ENCODE results near the gene C12orf43. TPM values are rescaled to one million over a fixed set of nuclear protein-coding genes. Genes with fewer than 3 reads are reported as not detected.

The C12orf43 gene
- total RNA-seq, 2 donors from 2014 or later = 13.8 to 15.2 TPM

DNA sequence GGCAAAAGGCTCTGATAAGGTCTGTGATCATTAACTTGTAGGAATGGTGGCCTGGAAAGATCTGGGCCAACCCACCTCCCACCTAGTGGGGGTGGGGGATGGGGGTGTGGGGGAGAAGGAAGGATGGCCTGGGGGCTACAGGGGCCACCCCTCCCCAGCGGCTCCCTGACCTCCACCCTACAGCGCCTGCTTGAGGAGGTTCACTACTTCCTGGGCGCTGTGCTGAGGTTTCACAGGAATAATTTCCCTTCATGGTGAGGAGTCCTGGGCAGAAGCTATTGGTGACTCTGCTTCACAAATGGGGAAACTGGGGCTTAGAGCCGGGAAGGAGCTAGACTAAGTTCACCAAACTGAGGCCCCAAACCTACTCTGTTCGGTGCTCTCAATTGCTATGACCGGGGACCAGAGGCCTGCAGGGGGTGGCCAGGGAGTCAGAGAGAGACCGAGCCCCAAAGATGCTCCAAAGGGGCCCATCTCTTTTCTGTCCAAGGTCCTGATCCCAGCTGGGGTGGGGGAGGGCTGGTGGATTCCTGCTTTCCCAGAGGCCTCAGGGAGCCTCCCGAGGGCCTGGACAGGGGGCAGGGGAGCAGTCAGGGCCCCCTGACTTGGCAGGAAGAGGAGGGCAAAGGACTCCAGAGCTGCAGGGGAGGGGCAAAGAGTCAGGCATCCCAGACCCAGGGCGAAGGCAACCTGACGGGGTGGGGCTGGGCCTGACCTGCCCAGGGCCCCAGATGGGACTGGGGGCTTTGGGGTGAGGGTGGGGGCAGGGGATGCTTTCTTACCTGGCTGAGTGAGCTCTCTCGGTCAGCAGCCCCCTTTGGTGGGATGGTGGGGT, 36.2 kb downstream of the C12orf43 start:
- TF ChIP-seq POLR2A (IDR thresholded peaks at IDR 0.05) (no peak), POLR2AphosphoS5 (IDR thresholded peaks at IDR 0.05) (no peak)
- TF ChIP-seq, protein P1, sequence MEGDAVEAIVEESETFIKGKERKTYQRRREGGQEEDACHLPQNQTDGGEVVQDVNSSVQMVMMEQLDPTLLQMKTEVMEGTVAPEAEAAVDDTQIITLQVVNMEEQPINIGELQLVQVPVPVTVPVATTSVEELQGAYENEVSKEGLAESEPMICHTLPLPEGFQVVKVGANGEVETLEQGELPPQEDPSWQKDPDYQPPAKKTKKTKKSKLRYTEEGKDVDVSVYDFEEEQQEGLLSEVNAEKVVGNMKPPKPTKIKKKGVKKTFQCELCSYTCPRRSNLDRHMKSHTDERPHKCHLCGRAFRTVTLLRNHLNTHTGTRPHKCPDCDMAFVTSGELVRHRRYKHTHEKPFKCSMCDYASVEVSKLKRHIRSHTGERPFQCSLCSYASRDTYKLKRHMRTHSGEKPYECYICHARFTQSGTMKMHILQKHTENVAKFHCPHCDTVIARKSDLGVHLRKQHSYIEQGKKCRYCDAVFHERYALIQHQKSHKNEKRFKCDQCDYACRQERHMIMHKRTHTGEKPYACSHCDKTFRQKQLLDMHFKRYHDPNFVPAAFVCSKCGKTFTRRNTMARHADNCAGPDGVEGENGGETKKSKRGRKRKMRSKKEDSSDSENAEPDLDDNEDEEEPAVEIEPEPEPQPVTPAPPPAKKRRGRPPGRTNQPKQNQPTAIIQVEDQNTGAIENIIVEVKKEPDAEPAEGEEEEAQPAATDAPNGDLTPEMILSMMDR (IDR thresholded peaks at IDR 0.05) = no peak
- Histone ChIP-seq H3K36me3 (no peaks in the 10 kb centered on the region), H3K9me3 (no peaks in the 10 kb centered on the region), H3K27ac (no peak overlapping the region), H3K4me1 (replicated peaks) (no peaks in the 10 kb centered on the region), H3K4me3 (no peak overlapping the region), H3K27me3 (replicated peaks; ENCODE audit: insufficient read depth) (no peaks in the 10 kb centered on the region)
- intact Hi-C loops (cut with DNase I) = no loop called here
- 72% methylated on average over 11 of the region's 11 CpGs for WGBS
- DNase-seq (ENCODE audit: low spot score) = no peak

DNA sequence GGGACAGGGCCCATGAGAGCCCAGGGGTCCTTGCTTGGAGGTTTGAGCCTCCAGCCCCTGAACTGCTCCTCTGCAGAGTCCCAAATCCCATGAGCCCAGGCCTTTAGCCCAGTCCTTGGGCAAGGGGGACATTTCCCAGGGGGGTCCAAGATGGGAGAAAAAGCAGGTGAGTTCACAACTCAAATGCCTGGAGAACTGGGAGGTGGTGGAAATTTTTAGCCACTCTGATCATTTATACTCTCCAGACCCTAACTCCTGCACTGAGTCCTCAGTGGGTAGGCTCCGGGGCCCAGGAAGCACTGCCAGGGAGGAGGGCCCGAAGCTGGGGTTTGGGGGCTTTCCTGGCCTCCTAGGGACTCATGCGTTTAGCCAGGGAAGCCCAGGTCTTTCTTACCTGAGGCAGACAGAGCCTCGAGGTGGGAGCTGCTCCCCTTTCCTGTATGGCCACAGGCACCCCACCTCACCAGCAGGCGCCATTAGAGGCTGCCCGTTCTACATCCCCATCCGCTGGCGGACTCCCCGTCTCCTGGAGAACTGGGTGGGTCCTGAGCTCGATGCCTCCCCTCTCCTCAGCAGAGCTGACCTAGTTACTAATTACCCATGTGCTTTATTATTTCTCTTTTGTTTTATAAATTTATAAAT, 36.9 kb downstream of the C12orf43 start:
- intact Hi-C loops (cut with DNase I) = no loop called here
- Histone ChIP-seq H3K9me3 (no peaks in the 10 kb centered on the region), H3K27me3 (replicated peaks; ENCODE audit: insufficient read depth) (no peaks in the 10 kb centered on the region), H3K27ac (no peak overlapping the region), H3K4me3 (no peak overlapping the region), H3K4me1 (replicated peaks) (no peaks in the 10 kb centered on the region), H3K36me3 (no peaks in the 10 kb centered on the region)
- DNase-seq (ENCODE audit: low spot score) = no peak
- 88% methylated on average over 10 of the region's 10 CpGs for WGBS
- TF ChIP-seq, protein P1 (IDR thresholded peaks at IDR 0.05) = no peak
- TF ChIP-seq POLR2AphosphoS5 (IDR thresholded peaks at IDR 0.05) (no peak), POLR2A (IDR thresholded peaks at IDR 0.05) (no peak)

DNA sequence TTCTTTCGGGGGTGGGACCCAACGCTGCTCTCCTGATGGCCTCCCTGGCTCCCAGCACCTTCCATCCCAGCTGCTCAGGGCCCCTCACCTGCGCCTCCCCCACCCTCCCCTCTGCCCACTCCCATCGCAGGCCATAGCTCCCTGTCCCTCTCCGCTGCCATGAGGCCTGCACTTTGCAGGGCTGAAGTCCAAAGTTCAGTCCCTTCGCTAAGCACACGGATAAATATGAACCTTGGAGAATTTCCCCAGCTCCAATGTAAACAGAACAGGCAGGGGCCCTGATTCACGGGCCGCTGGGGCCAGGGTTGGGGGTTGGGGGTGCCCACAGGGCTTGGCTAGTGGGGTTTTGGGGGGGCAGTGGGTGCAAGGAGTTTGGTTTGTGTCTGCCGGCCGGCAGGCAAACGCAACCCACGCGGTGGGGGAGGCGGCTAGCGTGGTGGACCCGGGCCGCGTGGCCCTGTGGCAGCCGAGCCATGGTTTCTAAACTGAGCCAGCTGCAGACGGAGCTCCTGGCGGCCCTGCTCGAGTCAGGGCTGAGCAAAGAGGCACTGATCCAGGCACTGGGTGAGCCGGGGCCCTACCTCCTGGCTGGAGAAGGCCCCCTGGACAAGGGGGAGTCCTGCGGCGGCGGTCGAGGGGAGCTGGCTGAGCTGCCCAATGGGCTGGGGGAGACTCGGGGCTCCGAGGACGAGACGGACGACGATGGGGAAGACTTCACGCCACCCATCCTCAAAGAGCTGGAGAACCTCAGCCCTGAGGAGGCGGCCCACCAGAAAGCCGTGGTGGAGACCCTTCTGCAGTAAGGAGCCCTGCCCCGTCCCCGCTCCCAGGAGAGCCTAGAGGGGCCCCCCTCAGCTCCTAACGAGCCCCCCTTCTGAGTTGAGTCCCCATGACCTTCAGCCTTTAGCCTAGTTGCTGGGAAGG, 37.7 kb downstream of the C12orf43 start, which contains the start of gene HNF1A:
HNF1A (plus strand) TSS at position 248 of the 924 bp plus-strand sequence; CDS start at position 474, 226 bp downstream.
- H3K9me3 ChIP-seq = no peaks in the 10 kb centered on the region
- no peaks in the 10 kb centered on the region for H3K4me1 ChIP-seq (replicated peaks)
- DNase-seq (ENCODE audit: low spot score) = no peak
- intact Hi-C loops (cut with DNase I) = no loop called here
- H3K36me3 ChIP-seq = no peaks in the 10 kb centered on the region
- 65% methylated on average over 39 of the region's 40 CpGs for WGBS
- TF ChIP-seq, protein P1 (IDR thresholded peaks at IDR 0.05) = no peak
- TF ChIP-seq POLR2A (IDR thresholded peaks at IDR 0.05) (no peak), POLR2AphosphoS5 (IDR thresholded peaks at IDR 0.05) (no peak)
- H3K27me3 ChIP-seq (replicated peaks; ENCODE audit: insufficient read depth) = no peaks in the 10 kb centered on the region
- H3K27ac ChIP-seq = no peak within 1 kb of the TSS
- no peak within 1 kb of the TSS for H3K4me3 ChIP-seq

DNA sequence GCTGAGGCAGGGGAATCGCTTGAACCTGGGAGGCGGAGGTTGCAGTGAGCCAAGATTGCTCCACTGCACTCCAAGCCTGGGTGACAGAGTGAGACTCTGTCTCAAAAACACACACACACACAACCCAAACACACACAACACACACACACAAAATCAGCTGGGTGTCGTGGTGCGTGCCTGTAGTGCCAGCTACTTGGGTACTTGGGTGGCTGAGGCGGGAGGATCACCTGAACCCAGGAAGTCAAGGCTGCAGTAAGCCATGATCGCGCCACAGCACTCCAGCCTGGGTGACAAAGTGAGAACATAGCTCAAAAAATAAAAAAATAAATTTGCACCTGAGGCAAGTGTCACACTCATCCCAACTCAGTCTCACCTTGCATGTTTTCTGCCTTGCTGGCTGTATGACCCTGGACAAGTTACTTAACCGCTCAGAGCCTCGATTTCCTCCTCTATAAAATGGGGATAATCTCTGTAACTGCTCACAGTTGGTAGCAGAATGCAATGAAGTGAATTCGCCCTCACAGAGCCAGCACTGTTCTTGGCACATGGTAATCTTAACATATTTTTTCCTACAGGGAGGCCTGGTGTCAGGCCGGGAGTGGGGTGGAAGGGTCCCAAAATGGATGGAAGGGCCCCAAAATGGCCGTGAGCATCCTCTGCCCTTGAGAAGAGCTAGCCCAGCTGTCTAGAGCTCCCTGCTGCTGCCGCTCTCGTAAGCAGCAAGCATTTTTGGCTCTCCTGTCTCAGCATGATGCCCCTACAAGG, 38.6 kb downstream of the C12orf43 start:
- 83% methylated on average over 14 of the region's 14 CpGs for WGBS
- no peaks in the 10 kb centered on the region for H3K9me3 ChIP-seq
- no peak for DNase-seq (ENCODE audit: low spot score)
- H3K27ac ChIP-seq = no peak overlapping the region
- H3K4me1 ChIP-seq (replicated peaks) = no peaks in the 10 kb centered on the region
- intact Hi-C loops (cut with DNase I) = no loop called here
- H3K4me3 ChIP-seq = no peak overlapping the region
- no peaks in the 10 kb centered on the region for H3K27me3 ChIP-seq (replicated peaks; ENCODE audit: insufficient read depth)
- H3K36me3 ChIP-seq = no peaks in the 10 kb centered on the region
- TF ChIP-seq POLR2AphosphoS5 (IDR thresholded peaks at IDR 0.05) (no peak), POLR2A (IDR thresholded peaks at IDR 0.05) (no peak)
- TF ChIP-seq, protein P1 (IDR thresholded peaks at IDR 0.05) = no peak
